Measurements from ENCODE around the gene UNKL.

DNA sequence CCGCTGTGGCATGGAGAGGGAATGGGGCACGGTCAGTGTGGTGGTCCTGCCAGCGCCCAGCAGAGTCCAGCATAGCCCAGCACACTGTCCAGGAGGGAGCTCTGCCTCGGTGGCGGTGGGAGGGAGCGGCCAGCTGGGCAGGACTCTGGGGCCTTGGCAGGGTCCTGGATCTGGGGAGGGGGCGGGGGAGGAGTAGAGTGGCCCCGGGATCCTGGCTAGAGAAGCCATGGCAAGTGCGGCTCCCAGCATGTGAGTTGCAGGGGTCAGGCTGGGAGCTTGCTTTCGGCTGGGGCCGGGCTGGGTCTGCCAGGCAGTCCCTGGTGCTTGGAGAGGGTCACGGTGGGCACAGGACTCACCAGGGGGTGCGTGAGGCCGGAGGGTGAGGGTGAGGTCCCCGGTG, 58.9 kb downstream of the UNKL start:
- TF ChIP-seq CTCF (IDR thresholded peaks at IDR 0.05), result no peak
- TF ChIP-seq POLR2A (IDR thresholded peaks at IDR 0.05), result no peak
